H1 (cell line): ENCODE results near the gene SHROOM2. TPM values are rescaled to one million over a fixed set of nuclear protein-coding genes. Genes with fewer than 3 reads are reported as not detected.

Experiments
- CTCF ChIA-PET: fragments of 300-600 bp; sonication (Branson Sonifier 250); formaldehyde crosslinking; loops from one replicate; lab custom pipeline; 2021; ENCODE audit not compliant: partially characterized antibody; lab: Charles Lee
- POLR2A ChIA-PET: fragments of 300-600 bp; sonication (Branson Sonifier 250); formaldehyde crosslinking; loops from one replicate; lab custom pipeline; 2021; ENCODE audit warnings: inconsistent platforms; ENCODE audit not compliant: partially characterized antibody; lab: Charles Lee
- DNase-seq, 2 experiments: peaks; one replicate each; pipeline versions ENCODE4 v3.0.0 to v3.0.0-alpha.2; 2010 to 2022; ENCODE audit warnings: low spot score in 2 of 2, low read depth in 1 of 2, mixed read lengths in 1 of 2
- FAIRE-seq: peaks from 2 replicates; lab custom pipeline; 2011; peaks lifted over from hg19 to GRCh38; lab: Jason Lieb, UNC
- H2AFZ ChIP-seq: 2 replicates; pipeline ENCODE4 v1.8.1; 2012; ENCODE audit warnings: low read length, inconsistent platforms
- H2AK5ac ChIP-seq: 2 replicates; pipeline ENCODE4 v1.6.1; 2013; ENCODE audit warnings: low read depth, low read length
- H2BK120ac ChIP-seq: replicated peaks from 2 replicates; pipeline ENCODE3; 2013; ENCODE audit warnings: low read depth, low read length, inconsistent platforms
- H2BK12ac ChIP-seq: 2 replicates; pipeline ENCODE4 v1.6.1; 2013; ENCODE audit warnings: low read depth, low read length
- H2BK15ac ChIP-seq: 2 replicates; pipeline ENCODE4 v1.6.1; 2013; ENCODE audit warnings: low read length
- H2BK20ac ChIP-seq: 2 replicates; pipeline ENCODE4 v1.6.1; 2013; ENCODE audit warnings: low read length
- H2BK5ac ChIP-seq: 2 replicates; pipeline ENCODE4 v1.6.1; 2013; ENCODE audit warnings: low read depth, low read length
- H3K14ac ChIP-seq: 2 replicates; pipeline ENCODE4 v1.6.1; 2013; ENCODE audit warnings: inconsistent platforms; ENCODE audit not compliant: insufficient read length
- H3K18ac ChIP-seq: 2 replicates; pipeline ENCODE4 v1.6.1; 2013; ENCODE audit warnings: low read length; ENCODE audit errors: extremely low read depth
- H3K23ac ChIP-seq: 2 replicates; pipeline ENCODE4 v1.6.1; 2013; ENCODE audit warnings: inconsistent platforms; ENCODE audit not compliant: insufficient read length
- H3K23me2 ChIP-seq: 2 replicates; pipeline ENCODE4 v1.6.1; 2013; ENCODE audit warnings: low read depth, low read length
- H3K27ac ChIP-seq: 2 replicates; pipeline ENCODE4 v1.6.1; 2011; ENCODE audit warnings: low read depth, low read length, inconsistent platforms
- H3K27me3 ChIP-seq, 4 experiments: replicated peaks in 1 of 4; 1 replicate in 1 of 4; 2 replicates in 3 of 4; pipeline versions ENCODE4 v1.6.1 to v1.8.1; 2011 to 2013; ENCODE audit warnings: low read length in 3 of 4, mild to moderate bottlenecking in 3 of 4, inconsistent platforms in 2 of 4, mixed read lengths in 2 of 4, moderate library complexity in 1 of 4; ENCODE audit not compliant: control insufficient read depth in 3 of 4, insufficient read depth in 3 of 4; ENCODE audit errors: extremely low read depth in 1 of 4
- H3K36me3 ChIP-seq, 4 experiments: 2 replicates each; pipeline versions ENCODE4 v1.6.1 to v1.8.1; 2011 to 2013; ENCODE audit warnings: mild to moderate bottlenecking in 4 of 4, low read length in 3 of 4, moderate library complexity in 2 of 4, control low read depth in 1 of 4, inconsistent platforms in 1 of 4; ENCODE audit not compliant: insufficient read depth in 4 of 4, control insufficient read depth in 2 of 4
- H3K4ac ChIP-seq: replicated peaks from 2 replicates; pipeline ENCODE3; 2013; ENCODE audit warnings: low read length, low read depth, mixed read lengths, inconsistent platforms; ENCODE audit not compliant: insufficient read length
- H3K4me1 ChIP-seq, 4 experiments: replicated peaks in 1 of 4; 1 replicate in 1 of 4; 2 replicates in 3 of 4; pipeline versions ENCODE4 v1.6.1 to v1.8.1; 2011 to 2013; ENCODE audit warnings: low read length in 3 of 4, inconsistent platforms in 2 of 4, mixed read lengths in 1 of 4; ENCODE audit not compliant: insufficient read depth in 4 of 4, control insufficient read depth in 3 of 4
- H3K4me2 ChIP-seq, 2 experiments: 2 replicates each; pipeline versions ENCODE4 v1.6.1 to v1.8.1; 2011 to 2013; ENCODE audit warnings: low read depth in 2 of 2, low read length in 2 of 2, control low read depth in 1 of 2, inconsistent platforms in 1 of 2, mild to moderate bottlenecking in 1 of 2; ENCODE audit not compliant: insufficient read depth in 1 of 2
- H3K4me3 ChIP-seq, 4 experiments: fragments of 200-600, 300-600 bp in 1 of 4; sonication (generic), shearing (Covaris generic), sonication (Bioruptor Twin) in 1 of 4; 2 replicates each; pipeline versions ENCODE4 v1.5.1 to v1.8.1; 2011 to 2016; ENCODE audit warnings: low read length in 4 of 4, low read depth in 3 of 4, control low read depth in 2 of 4, inconsistent platforms in 2 of 4, mild to moderate bottlenecking in 2 of 4, mixed read lengths in 1 of 4, moderate library complexity in 1 of 4; ENCODE audit not compliant: insufficient read depth in 2 of 4; ENCODE audit errors: extremely low read depth in 1 of 4
- H3K56ac ChIP-seq: replicated peaks from 2 replicates; pipeline ENCODE3; 2013; ENCODE audit warnings: low read depth, mild to moderate bottlenecking, mixed read lengths, low read length, inconsistent platforms; ENCODE audit not compliant: insufficient read length
- H3K79me1 ChIP-seq: 2 replicates; pipeline ENCODE4 v1.6.1; 2013; ENCODE audit warnings: low read depth, low read length, control low read depth
- H3K79me2 ChIP-seq, 2 experiments: 2 replicates each; pipeline versions ENCODE4 v1.6.1 to v1.8.1; 2012 to 2013; ENCODE audit warnings: low read length in 2 of 2, mild to moderate bottlenecking in 2 of 2, inconsistent platforms in 1 of 2; ENCODE audit not compliant: insufficient read depth in 2 of 2, control insufficient read depth in 1 of 2
- H3K9ac ChIP-seq, 4 experiments: replicated peaks in 1 of 4; 1 replicate in 1 of 4; 2 replicates in 3 of 4; pipeline versions ENCODE4 v1.6.1 to v1.8.1; 2011 to 2013; ENCODE audit warnings: low read depth in 3 of 4, low read length in 3 of 4, control low read depth in 2 of 4, mild to moderate bottlenecking in 2 of 4, moderate library complexity in 2 of 4, inconsistent platforms in 1 of 4; ENCODE audit errors: extremely low read depth in 1 of 4
- H3K9me3 ChIP-seq, 2 experiments: 2 replicates each; pipeline versions ENCODE4 v1.6.1 to v1.8.1; 2012 to 2013; ENCODE audit warnings: mild to moderate bottlenecking in 2 of 2, moderate library complexity in 2 of 2, control low read depth in 1 of 2, inconsistent platforms in 1 of 2, low read depth in 1 of 2, low read length in 1 of 2, mixed read lengths in 1 of 2; ENCODE audit not compliant: insufficient read depth in 2 of 2
- H4K20me1 ChIP-seq, 2 experiments: replicated peaks in 1 of 2; 2 replicates each; pipeline versions ENCODE3 to v1.8.1; 2011 to 2013; ENCODE audit warnings: inconsistent platforms in 2 of 2, low read length in 2 of 2, mild to moderate bottlenecking in 1 of 2; ENCODE audit not compliant: insufficient read depth in 2 of 2, control insufficient read depth in 1 of 2
- H4K5ac ChIP-seq: 2 replicates; pipeline ENCODE4 v1.6.1; 2013; ENCODE audit warnings: low read length, low read depth, mixed read lengths, inconsistent platforms; ENCODE audit not compliant: insufficient read length
- H4K8ac ChIP-seq: 2 replicates; pipeline ENCODE4 v1.8.0; 2013; ENCODE audit warnings: mild to moderate bottlenecking, moderate library complexity, low read length, inconsistent platforms; ENCODE audit not compliant: insufficient read depth; ENCODE audit errors: extremely low read depth
- H4K91ac ChIP-seq: replicated peaks from 2 replicates; pipeline ENCODE3; 2013; ENCODE audit warnings: low read length, mixed read lengths, inconsistent platforms; ENCODE audit not compliant: insufficient read length
- BRCA1 ChIP-seq: IDR thresholded peaks from 2 replicates; pipeline ENCODE4 v1.6.1; 2012; ENCODE audit warnings: low read depth, low read length, improper control_type of control experiment
- CTBP2 ChIP-seq: IDR thresholded peaks from 2 replicates; pipeline ENCODE4 v1.7.0; 2011; ENCODE audit warnings: borderline replicate concordance, mild to moderate bottlenecking, moderate library complexity, mixed read lengths, low read length; ENCODE audit not compliant: insufficient read depth, insufficient read length
- HDAC2 ChIP-seq, 2 experiments: fragments of 300-600 bp in 1 of 2; sonication (generic) in 1 of 2; IDR thresholded peaks; 2 replicates each; pipeline ENCODE4 v1.6.1; 2011 to 2012; ENCODE audit warnings: low read depth in 2 of 2, low read length in 2 of 2, mild to moderate bottlenecking in 2 of 2, moderate library complexity in 2 of 2, borderline replicate concordance in 1 of 2, inconsistent platforms in 1 of 2
- POLR2AphosphoS5 ChIP-seq: IDR thresholded peaks from 2 replicates; pipeline ENCODE4 v1.6.1; 2011; ENCODE audit warnings: low read depth, low read length
- RBBP5 ChIP-seq: IDR thresholded peaks from 2 replicates; pipeline ENCODE4 v1.7.1; 2012; ENCODE audit warnings: low read depth, mild to moderate bottlenecking, inconsistent platforms, low read length, moderate library complexity, borderline replicate concordance
- SAP30 ChIP-seq: fragments of 300-600 bp; sonication (generic); IDR thresholded peaks from 2 replicates; pipeline ENCODE4 v1.7.1; 2012; ENCODE audit warnings: low read length, moderate library complexity, mild to moderate bottlenecking, inconsistent platforms; ENCODE audit not compliant: insufficient read depth, insufficient replicate concordance
- SIN3A ChIP-seq, 2 experiments: IDR thresholded peaks in 1 of 2; conservative IDR thresholded peaks in 1 of 2; 2 replicates each; pipeline ENCODE4 v1.6.1; 2011 to 2012; ENCODE audit warnings: low read length in 2 of 2, improper control_type of control experiment in 1 of 2, low read depth in 1 of 2, mild to moderate bottlenecking in 1 of 2
- SUZ12 ChIP-seq: fragments of 200-600 bp; sonication (generic); IDR thresholded peaks from 2 replicates; pipeline ENCODE4 v1.6.1; 2012; ENCODE audit warnings: mild to moderate bottlenecking, inconsistent platforms, low read length, moderate library complexity, mixed read lengths
- TCF12 ChIP-seq: IDR thresholded peaks from 2 replicates; pipeline ENCODE4 v1.6.1; 2011; ENCODE audit warnings: low read depth, mild to moderate bottlenecking, low read length
- YY1 ChIP-seq: IDR thresholded peaks from 2 replicates; pipeline ENCODE4 v1.6.1; 2011; ENCODE audit warnings: low read depth, mild to moderate bottlenecking, low read length
- WGBS, 2 experiments: shearing (Covaris generic) in 1 of 2; methylation state at CpG; one replicate each; pipeline versions ENCODE4 v1.1.6 to v1.1.7; 2013 to 2015; ENCODE audit warnings: low lambda C conversion rate in 2 of 2, mixed read lengths in 2 of 2, inconsistent platforms in 1 of 2, low coverage in 1 of 2, missing lambda C conversion rate in 1 of 2; ENCODE audit not compliant: insufficient replicate concordance in 2 of 2, insufficient coverage in 1 of 2, insufficient read length in 1 of 2; ENCODE audit errors: extremely low coverage in 1 of 2, missing lambda C conversion rate in 1 of 2; 5-methylcytosine and 5-hydroxymethylcytosine counted together
- polyA plus RNA-seq, 7 experiments: library from polyadenylated mRNA; depleted of rRNA in 3 of 7; stranded (reverse) in 5 of 7; unstranded in 2 of 7; fragments of >200 nt in 5 of 7; fragments of 200-250 nt in 2 of 7; gene quantifications; 1 replicate in 5 of 7; 2 replicates in 1 of 7; 4 replicates in 1 of 7; pipeline versions ENCODE4 v1.2.1 to v1.2.3, GENCODE V29; 2011 to 2013; ENCODE audit warnings: missing spikeins in 2 of 7, mixed read lengths in 2 of 7
- total RNA-seq: library from RNA; stranded (reverse); fragmentation: NEBNext Ultra II Directional; extraction: Animal tissue kit (Norgen Biotek cat#: 25700); gene quantifications from 2 replicates; pipeline ENCODE4 v1.2.1, GENCODE V29; 2021

SHROOM2 gene
- total and polyA plus RNA-seq, 2 of the 8 experiments (the other 6 are each of a cell fraction or from before 2014, with no cell fraction given) = 3.4 to 14.2 TPM

GRCh38 chrX:9784332-9784731 is 1.9 kb upstream of the SHROOM2 start:
- H3K9me3 ChIP-seq = no peaks in the 10 kb centered on the region
- WGBS, 2 experiments = 99% methylated on average over 7 of the region's 8 CpGs; no CpG with 5 or more reads in 1 of the 2 experiments
- no peak overlapping the region for H3K56ac ChIP-seq
- H4K20me1 ChIP-seq = peaks cover 0 to 3% of the 10 kb centered on the region in 2 experiments
- H3K4ac ChIP-seq = no peak overlapping the region
- H2AFZ ChIP-seq = no peak overlapping the region
- DNase-seq (no peak), FAIRE-seq (no peak)
- no peaks in the 10 kb centered on the region for H3K36me3 ChIP-seq
- H4K91ac ChIP-seq = no peak overlapping the region
- ChIA-PET POLR2A (interaction anchor here (1.0 kb wide), 1 partner anchor 18 kb away, joined by 3 read pairs; no protein-coding TSS in a partner anchor), CTCF (interaction anchor here (1.7 to 1.8 kb wide), 2 partner anchors 9 to 63 kb away, joined by 3 to 6 read pairs; no protein-coding TSS in a partner anchor)
- H3K79me1 ChIP-seq = no peaks in the 10 kb centered on the region; the same call in 1 of the 2 replicates
- no peak overlapping the region for H3K4me3 ChIP-seq
- peaks cover 8% of the 10 kb centered on the region; the same call in 1 of the 2 replicates for H3K23me2 ChIP-seq
- no peaks in the 10 kb centered on the region for H3K27me3 ChIP-seq
- no peak overlapping the region for H3K14ac ChIP-seq
- no peak overlapping the region for H2BK120ac ChIP-seq
- H2BK12ac ChIP-seq = no peak overlapping the region
- peaks cover 0 to 42% of the 10 kb centered on the region in 2 experiments; a peak in 2 of 4 replicates for H3K79me2 ChIP-seq
- no peak overlapping the region for H3K23ac ChIP-seq
- H3K18ac ChIP-seq = no peak overlapping the region
- peaks cover 0 to 8% (median 4%) of the 10 kb centered on the region in 4 experiments; a peak in 3 of 7 replicates for H3K4me1 ChIP-seq
- no peak overlapping the region for H3K9ac ChIP-seq
- no peak overlapping the region for H2BK5ac ChIP-seq
- H2BK20ac ChIP-seq = no peak overlapping the region
- H3K4me2 ChIP-seq = peak overlapping the region in 1 of 2 experiments; percentile 68; a peak in 1 of 4 replicates
- H3K27ac ChIP-seq = no peak overlapping the region
- no peak overlapping the region for H2BK15ac ChIP-seq
- no peak overlapping the region for H4K5ac ChIP-seq
- no peak overlapping the region for H4K8ac ChIP-seq
- no peak overlapping the region for H2AK5ac ChIP-seq
- TF ChIP-seq SUZ12 = no peak
- TF ChIP-seq SAP30 = no peak
- TF ChIP-seq BRCA1 = no peak
- no peak for TF ChIP-seq RBBP5
- TF ChIP-seq HDAC2 (IDR thresholded peaks at IDR 0.05; ENCODE audit: borderline replicate concordance in 1 of 2, low read depth in 2 of 2, low read length in 2 of 2) = no peak
- TF ChIP-seq POLR2AphosphoS5 = no peak
- TF ChIP-seq TCF12 = no peak
- no peak for TF ChIP-seq SIN3A (conservative IDR thresholded peaks at IDR 0.05 in 1 of 2, IDR thresholded peaks at IDR 0.05 in 1 of 2; ENCODE audit: low read depth in 1 of 2, low read length in 2 of 2)
- no peak for TF ChIP-seq YY1
- no peak for TF ChIP-seq CTBP2
